Activated CD8-positive, alpha-beta memory T cell treated with anti-CD3 and anti-CD28 coated beads, Interleukin-2, amount 50 U/mL, for 1 hour (primary cell): ENCODE measurements around the gene ASH1L.
"Not testable (repeated sequence)": the region's sequence is repeated elsewhere in the genome, so short reads cannot be mapped to it uniquely, and the experiment has no call there.

Source experiments
- DNase-seq: peaks from one replicate; pipeline ENCODE4 v3.0.0-alpha.2; 2020; ENCODE audit errors: extremely low read depth

The ASH1L gene, protein sequence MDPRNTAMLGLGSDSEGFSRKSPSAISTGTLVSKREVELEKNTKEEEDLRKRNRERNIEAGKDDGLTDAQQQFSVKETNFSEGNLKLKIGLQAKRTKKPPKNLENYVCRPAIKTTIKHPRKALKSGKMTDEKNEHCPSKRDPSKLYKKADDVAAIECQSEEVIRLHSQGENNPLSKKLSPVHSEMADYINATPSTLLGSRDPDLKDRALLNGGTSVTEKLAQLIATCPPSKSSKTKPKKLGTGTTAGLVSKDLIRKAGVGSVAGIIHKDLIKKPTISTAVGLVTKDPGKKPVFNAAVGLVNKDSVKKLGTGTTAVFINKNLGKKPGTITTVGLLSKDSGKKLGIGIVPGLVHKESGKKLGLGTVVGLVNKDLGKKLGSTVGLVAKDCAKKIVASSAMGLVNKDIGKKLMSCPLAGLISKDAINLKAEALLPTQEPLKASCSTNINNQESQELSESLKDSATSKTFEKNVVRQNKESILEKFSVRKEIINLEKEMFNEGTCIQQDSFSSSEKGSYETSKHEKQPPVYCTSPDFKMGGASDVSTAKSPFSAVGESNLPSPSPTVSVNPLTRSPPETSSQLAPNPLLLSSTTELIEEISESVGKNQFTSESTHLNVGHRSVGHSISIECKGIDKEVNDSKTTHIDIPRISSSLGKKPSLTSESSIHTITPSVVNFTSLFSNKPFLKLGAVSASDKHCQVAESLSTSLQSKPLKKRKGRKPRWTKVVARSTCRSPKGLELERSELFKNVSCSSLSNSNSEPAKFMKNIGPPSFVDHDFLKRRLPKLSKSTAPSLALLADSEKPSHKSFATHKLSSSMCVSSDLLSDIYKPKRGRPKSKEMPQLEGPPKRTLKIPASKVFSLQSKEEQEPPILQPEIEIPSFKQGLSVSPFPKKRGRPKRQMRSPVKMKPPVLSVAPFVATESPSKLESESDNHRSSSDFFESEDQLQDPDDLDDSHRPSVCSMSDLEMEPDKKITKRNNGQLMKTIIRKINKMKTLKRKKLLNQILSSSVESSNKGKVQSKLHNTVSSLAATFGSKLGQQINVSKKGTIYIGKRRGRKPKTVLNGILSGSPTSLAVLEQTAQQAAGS (N-terminal part only)

DNA sequence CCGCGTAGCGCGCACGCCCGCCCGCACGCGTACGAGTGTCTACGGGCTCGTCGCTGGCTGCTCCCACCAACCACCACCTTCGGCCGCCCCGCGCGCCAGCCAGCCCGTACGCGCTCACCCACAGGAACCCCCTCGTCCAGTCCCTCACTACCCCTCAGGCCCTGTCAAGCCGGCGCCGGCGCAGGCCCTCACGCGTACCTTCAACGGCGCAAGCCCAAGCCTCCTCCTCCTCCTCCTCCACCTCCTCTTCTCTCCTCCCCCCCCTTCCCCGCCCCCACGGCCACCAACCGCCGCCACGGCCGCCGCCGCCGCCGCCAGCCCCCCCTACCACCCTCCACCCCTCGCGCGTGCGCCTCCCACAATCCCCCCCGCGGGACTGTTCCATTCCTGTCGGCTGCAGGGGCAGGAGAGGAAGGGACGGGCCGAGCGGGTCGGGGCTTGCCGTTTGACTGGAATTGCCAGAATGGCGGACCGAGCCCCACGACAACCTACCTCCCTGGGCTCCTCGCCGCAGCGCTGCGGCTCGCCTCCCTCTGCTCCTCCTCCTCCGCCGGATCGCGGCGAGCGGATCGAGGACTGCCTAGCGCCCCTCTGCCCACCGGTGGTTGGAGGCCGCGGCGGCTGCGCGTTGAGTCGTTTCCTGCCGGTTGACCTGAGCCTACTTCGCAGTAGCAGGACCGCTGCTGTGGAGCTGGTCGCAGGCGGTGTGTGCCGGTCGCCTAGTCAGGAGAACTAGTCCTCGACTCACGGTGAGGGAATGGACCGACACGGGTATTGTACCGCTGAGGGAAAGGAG lies at the start of gene ASH1L:
TSS of gene ASH1L (minus strand) at position 223 of the 796 bp plus-strand sequence. CDS start 41,284 bp downstream, outside the sequence.
- peak; percentile 83 for DNase-seq

DNA sequence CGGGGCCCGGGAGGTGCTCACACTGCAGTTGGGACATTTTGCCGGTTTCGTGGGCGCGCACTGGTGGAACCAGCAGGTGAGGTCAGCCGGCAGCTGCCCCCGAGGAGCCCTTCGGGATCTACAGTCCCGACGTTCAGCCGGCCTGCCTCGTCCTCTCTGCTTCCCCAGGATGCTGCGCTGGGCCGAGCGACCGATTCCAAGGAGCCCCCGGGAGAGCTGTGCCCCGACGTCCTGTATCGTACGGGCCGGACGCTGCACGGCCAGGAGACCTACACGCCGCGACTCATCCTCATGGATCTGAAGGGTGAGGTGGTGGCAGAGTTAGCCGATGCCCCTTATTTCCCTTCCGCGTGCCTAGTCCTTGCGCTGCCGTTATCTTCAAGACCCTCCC lies 47.6 kb upstream of the ASH1L start:
- DNase-seq: not testable (repeated sequence)

DNA sequence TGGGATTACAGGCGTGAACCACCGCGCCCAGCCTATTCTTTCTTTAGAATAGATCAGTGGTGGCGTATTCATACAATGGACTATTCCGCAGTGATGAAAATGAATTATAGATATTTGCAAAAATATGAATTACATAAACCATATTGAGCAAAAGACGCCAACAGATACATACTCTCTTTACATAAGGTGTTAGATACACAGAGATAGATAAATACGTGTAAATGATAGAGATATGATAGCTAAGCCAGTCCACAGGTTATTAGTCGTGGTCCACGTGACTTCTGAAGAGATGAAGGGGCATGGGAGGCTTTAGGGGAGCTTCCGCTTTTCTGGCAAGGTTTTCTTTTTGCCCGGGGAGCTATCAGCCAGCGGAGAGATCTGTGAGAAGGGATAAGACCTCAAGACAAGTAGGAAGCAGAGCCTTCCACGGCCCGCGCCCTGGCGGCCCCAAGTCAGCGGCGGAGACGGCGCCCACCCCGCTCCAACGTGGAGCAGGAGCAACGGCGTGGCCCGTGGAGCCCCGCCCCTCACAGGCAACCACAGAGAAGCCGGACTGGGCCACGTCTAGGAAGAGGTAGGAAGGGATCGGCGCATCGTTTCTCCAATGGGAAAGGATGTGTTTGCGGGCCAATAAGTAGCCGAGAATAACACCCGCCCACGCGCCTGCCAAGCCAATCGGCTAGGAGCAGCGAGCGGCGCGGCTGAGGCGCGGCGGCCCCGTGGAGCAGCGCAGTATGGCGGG lies 47.1 kb upstream of the ASH1L start, which contains the start of gene MSTO1:
TSS of gene MSTO1 (plus strand) at position 704 of the 742 bp plus-strand sequence. CDS start at position 735, 31 bp downstream.
- peak; percentile 85 for DNase-seq

DNA sequence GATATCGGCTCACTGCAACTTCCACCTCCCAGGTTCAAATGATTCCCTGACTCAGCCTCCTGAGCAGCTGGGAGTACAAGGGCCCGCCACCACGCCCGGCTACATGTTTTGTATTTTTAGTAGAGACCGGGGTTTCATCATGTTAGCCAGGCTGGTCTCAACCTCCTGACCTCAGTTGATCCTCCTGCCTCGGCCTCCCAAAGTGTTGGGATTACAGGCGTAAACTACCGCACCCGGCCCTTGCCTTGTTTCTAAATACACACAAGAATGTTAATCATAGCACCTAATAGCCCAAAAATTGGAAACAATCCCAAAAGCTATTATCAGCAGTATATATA lies 46.3 kb upstream of the ASH1L start:
- no peak for DNase-seq

DNA sequence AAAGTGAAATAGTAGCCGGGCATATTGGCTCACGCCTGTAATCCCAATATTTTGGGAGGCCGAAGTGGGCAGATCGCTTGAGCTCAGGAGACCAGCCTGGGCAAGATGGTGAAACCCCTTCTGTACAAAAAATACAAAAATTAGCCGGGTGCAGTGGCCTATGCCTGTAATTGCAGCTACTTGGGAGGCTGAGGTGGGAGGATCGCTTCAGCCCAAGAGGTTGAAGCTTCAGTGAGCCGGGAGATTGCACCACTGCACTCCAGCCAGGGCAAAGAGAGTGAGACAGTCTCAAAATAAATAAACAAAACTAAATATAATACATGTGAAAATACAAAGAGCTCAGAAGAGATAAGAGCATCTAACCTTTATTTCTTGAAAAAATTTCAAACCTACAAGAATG lies 45.1 kb upstream of the ASH1L start:
- no peak for DNase-seq

DNA sequence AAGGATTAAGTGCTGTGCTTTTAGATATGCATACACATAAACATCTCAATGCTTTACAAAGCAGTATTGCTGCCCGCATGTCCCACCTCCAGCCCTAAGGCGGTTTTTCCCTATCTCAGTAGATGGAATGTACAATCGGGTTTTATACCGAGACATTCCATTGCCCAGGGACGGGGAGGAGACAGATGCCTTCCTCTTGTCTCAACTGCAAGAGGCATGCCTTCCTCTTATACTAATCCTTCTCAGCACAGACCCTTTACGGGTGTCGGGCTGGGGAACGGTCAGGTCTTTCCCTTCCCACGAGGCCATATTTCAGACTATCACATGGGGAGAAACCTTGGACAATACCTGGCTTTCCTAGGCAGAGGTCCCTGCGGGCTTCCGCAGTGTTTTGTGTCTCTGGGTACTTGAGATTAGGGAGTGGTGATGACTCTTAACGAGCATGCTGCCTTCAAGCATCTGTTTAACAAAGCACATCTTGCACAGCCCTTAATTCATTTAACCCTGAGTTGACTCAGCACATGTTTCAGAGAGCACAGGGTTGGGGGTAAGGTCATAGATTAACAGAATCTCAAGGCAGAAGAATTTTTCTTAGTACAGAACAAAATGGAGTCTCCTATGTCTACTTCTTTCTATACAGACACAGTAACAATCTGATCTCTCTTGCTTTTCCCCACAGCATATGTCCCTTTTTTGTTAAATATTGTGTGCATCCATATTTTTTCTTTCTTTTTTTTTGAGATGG lies 37.4 kb upstream of the ASH1L start:
- not testable (repeated sequence) for DNase-seq

DNA sequence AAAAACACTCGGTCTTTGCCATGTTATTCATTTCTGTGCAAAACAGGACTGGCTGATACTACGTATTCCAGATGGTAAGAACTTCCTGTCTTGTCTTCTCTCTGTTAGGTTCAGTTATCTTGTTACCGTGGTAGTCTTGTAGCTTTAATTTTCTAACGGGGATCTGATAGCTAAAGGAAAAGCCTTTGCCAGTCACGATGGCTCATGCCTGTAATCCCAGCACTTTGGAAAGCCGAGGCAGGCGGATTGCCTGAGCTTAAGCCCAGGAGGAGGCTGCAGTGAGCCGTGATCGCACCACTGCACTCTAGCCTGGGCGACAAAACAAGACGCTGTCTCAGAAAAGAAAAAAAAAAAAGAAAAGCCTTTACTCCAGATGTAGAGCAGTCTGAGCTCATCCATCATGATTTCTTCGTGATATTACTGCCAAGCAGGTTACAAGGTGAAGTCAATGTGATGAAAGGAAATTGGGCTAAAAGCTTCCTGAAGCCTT lies 36.3 kb upstream of the ASH1L start:
- no peak for DNase-seq

DNA sequence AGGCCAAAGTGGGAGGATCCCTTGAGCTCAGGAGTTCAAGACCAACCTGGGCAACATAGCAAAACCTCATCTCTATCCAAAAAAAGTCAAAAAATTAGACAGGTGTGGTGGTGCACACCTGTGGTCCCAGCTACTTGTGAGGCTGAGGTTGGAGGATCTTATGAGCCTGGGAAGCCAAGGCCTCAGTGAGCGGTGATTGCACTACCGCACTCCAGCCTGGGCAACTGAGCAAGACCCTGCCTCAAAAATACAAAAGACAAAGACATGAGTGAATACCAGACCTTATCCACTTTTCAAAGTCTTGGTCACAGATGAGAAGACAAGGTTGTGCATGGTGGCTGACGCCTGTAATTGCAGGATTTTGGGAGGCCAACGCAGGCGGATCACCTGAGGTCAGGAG lies 34.3 kb upstream of the ASH1L start:
- no peak for DNase-seq

DNA sequence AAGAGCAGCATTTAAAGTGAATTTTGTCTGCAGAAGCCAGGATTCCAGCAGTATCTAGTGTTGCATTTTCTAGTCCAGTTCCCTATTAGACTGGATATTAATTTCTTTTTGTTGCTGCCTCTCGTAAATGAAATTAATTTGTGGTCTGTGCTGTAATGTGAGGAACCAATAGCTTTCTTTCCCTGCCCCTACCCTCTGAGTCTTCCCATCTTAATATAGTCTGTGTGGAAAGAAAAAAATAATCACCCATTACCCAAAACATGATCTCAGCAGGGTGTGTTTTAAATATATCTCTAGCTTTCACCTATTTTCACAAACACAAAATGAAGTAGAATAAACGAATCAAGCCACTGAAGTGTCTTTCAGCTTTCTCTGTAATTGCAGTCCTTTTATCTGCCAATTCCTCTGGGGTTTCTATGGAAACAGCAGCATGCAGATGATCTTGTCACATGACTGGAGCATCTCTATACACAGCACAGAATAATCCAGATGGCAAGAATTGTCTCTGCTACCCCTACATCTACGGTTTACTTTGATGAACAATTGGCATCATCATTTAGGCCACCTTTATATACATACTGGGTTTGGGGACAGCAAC lies 33.4 kb upstream of the ASH1L start:
- not testable (repeated sequence) for DNase-seq

DNA sequence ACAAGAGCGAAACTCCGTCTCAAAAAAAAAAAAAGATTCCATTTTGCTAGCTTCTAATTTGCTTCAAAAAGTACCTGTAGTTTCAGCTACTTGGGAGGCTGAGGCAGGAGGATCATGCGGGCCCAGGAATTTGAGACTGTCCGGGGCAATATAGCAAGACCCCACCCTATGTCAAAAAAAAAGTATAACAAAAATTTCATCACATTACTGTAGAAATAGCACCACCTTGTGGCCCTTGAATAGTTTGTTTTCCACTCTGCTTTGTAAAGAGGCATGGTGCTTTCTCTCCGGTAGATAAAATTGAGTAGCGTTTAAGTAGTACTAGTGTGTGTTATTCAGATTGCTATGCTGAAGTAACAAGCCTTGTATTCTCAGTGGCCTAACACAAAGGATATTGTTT lies 29.2 kb upstream of the ASH1L start:
- DNase-seq: no peak

DNA sequence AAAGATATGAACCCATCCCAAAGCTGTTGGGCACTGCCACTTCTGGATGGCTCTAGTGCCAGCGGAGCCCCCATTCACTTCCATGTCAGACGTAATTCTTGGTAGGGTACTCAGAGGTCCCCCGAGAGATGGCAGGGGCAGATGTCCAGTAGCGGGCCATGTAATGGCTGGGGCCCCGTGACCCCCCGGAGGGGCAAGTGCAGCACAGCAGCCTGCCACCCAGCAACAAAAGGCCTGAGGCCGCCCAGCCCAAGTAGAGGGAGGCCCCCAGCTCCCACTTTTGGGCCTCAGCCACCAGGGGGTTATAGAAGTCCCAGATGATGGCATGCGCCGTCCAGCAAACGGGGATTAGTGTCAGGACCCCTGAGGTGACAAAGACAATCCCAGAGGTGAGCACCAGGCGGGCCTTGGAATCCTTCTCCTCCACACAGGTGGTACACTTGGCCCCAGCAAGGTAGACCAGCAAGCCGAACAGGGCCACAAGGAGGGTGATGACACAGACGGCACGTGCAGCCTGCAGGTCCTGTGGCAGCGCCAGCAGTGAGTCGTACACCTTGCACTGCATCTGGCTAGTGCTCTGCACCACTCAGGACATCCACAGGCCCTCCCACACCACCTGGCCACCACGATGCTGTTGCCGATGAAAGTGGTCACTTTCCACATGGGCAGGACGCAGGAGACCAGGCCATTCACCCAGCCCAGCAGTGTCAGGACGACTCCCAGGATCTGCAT lies 28.1 kb upstream of the ASH1L start:
- DNase-seq: not testable (repeated sequence)

DNA sequence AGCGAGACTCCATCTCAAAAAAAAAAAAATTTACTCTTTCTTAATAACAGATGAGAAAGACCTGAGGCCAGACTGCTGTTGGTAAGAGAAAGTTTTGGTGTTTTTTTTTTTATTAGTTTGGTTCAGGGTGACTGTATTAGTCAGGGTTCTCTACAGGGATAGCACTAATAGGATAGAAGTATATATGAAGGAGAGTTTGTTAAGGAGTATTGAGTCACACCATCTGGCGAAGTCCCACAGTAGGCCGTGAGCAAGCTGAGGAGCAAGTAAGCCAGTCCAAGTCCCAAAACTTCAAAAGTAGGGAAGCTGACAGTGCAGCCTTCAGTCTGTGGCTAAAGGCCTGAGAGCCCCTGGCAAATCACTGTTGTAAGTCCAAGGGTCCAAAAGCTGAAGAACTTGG lies 26.7 kb upstream of the ASH1L start:
- DNase-seq: not testable (repeated sequence)

DNA sequence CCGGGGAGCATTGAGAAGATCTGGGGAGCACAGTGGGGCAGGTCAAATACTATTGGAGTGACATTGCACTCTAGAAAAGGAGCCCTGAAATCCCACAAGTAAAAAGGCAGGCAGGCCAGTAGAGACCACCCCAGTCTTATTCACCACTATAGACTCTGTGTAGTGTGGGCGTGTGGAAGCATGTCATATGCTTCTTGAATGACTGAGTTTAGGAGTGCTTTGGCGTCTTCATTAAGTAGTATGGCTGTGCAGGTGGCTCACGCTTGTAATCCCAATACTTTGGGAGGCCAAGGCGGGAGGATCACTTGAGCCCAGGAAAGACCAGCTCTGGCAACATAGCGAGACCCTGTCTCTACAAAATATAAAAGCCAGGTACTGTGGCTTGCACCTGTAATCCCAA lies 21.2 kb upstream of the ASH1L start:
- not testable (repeated sequence) for DNase-seq

DNA sequence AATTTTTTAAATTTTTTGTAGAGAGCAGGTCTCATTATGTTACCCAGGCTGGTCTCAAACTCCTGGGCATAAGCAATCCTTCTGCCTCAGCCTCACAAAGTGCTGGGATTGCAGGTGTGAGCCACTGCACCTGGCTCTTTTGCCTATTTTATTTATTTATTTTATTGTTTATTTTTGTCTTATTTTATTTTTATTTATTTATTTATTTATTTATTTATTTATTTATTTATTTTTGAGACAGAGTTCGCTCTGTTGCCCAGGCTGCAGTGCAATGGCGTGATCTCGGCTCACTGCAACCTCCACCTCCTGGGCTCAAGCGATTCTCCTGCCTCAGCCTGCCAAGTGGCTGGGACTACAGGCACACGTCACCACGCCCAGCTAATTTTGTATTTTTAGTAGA lies 13.0 kb upstream of the ASH1L start:
- not testable (repeated sequence) for DNase-seq

DNA sequence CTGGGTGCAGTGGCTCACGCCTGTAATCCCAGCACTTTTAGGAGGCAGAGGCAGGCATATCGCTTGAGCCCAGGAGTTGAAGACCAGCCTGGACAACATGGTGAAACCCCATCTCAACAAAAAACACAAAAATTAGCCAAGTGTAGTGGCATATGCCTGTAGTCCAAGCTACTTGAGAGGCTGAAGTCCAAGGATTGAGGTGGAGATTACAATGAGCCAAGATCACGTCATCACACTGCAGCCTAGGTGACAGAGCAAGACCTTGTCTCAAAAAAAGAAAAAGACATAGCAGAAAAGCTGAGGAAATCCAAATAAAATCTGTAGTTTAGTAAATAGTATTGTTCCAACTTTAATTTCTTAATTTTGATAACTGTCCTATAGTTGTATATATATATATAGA lies 11.5 kb upstream of the ASH1L start:
- no peak for DNase-seq

DNA sequence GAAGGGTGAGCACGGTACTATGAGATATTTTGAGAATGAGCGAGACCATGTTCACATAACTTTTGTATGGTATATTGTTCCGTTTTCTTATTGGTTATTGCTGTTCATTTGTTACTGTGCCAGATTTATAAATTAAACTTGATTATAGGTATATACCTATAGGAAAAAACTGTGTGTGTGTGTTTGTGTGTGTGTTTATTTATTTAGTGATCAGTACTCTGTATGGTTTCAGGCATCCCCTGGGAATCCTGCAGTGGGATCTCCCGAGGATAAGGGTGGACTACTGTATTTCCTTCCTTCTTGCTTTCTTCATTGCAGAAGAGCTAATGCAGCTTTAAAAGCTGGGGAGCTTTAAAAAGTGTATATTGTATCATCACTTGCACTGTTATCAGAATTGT lies 8.0 kb upstream of the ASH1L start:
- no peak for DNase-seq

DNA sequence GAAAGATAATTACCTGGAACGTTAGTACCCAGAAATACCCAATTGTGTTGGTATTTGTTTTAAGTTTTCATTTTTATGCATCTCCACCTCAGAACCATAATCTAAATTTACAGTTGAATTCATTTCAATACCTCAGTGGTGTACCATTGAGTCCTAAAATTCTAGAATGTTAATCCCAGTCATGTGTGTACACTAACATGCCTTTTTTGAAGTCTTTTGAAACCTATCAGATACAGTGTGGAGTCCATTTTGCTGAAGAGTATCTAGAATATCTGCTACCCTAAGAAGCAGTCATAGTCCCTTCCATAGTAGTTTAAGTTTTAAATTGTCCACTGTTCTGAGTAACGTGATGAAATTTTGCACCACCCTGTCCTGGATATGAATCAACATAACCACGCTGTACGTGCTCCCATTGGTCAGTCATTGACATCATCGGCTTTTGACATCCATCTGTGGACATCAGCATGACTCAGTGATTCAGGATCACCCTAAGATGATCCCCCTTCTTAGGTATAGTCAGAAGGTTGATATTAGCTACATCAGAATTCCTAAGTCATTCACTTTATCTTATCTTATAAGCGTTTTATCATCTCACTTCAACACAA lies 7.5 kb upstream of the ASH1L start:
- no peak for DNase-seq

DNA sequence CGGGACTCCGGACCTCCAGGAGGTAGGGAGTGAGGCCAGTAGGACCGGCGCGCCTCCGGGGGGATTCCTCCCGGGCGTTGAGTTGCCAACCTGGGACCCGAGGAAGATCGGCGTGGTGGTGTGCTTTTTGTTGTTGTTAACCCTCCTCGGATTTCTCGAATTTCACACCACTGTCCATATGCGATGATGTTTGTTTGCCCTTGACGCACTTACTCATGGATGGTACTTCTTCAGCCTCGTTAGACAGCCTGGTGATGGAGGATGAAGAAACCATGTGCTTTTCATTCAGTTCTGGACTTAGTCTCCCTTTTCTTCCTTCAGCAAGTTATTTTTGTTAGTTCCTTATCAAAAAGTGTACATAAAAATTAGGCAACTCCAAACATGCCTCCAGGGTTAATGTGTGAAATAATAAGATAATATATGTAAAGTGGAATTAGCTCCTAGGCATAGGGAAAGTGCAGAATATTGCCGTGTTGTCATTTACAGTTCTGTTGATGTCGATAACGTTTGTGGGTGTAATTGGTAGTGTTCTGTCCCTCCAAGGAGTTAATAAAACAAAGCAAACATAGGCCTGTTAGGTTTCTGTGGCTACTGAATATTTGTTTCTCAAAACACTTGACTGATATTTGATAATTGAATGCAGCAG lies 897 bp upstream of the ASH1L start:
- not testable (repeated sequence) for DNase-seq
